GM18508 (cell line): ENCODE measurements around the gene IFT20.

Experiments used
- ATAC-seq: cut with Tn5 transposase; IDR thresholded peaks from one replicate; pipeline ENCODE4 v1.9.1; 2021; ENCODE audit warnings: moderate number of reproducible peaks; ENCODE audit not compliant: insufficient read depth, unreplicated experiment

The IFT20 gene

DNA sequence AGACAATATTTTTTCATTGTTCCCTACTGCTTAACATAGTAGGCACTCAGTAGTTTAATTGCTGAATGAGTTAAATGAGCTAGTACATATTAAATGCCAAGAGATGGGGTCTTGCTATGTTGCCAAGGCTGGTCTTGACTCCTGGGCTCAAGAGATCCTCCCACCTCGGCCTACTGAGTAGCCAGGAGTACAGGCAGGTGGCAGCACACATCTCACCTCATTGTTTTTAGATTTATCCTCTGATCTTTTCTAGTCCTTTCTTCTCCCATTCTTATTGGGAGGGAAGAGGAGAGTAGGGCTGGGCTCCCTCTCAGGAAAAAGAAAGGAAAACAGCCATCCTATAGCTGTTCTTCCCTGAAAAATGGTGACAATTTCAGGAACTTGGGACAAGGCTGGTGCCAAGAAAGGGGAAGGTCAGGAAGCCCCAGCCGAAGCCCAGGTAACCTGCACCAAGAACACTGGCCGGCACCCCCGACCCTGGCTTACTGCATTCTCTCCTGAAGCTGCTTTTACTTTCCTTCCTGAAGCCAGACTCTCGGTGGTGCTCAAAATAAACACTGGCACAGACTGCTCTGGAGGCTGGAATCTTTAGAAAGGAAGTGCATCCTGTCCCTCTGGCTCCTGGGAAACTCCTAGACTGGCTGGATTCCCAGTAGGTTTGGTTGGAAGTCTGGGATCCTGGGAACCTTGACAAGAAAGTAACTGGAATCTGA is 2.9 kb upstream of the IFT20 start:
- no peak for ATAC-seq

DNA sequence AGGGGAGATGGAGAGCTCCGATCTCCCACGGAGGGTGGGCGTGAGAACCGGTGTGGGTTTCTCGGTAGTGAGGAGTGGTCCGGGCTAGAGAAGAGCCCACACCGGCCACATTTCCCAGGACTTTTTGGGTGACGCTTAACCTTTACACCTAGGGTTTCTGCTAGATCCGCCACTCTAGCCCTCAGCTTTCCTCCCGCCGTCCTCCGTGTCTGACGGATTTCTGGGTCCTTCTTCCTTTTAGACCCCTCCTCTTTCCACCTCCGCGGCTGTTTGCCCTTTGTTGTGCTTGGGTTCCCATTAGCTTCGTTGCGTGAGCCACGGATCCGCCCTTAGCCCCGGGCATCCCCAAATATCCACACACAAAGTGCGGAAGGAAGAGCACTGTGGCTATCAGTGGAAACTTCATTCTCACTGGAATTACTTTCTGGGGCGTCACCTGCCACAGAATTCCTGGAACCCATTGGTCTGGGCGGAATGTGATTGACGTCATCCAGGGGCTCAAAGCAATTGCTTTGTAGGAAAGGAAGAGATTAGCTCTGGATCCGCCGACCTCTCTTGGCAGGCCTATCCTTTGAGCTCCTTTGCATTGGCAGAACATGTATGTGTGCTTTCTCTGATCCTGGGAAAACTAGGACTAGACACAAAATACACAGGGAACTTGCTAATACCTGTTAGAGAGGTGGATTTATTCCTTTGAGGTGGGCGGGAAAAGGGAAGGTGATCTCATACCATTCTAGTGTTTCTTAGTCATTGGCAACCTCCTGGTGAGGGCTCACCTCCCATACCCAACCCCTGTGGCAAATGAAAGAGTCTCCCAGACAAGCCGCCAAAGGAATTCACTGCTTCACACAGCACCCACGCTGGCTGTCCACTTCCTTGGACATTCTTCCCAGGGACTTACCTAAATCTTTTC is 943 bp upstream of the IFT20 start:
- no peak for ATAC-seq

DNA sequence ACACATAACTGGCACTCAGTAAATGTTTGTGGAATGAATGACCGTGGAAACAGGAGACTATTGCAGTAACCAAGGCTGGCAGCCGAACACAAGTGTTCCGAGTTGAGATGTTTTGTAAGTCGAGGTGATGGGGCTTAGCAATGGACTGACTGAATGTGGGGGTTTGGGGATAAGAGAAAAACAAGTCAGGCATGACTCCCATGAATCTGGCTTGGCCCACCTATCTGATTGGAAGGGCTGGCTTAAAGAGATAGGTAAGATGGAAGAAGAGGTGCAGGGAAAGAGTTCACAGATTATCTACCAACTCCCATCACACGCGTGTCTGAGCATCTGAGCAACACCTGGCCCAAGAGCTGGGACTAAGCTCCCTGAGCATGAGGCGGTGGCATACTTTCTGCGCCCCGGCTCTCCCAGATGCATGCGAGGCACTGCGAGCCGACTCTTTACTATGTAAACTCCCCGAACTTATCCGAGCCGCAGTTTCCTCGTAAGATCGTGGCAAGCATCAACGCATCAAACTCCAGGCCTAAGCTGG is 539 bp downstream of the IFT20 start:
- no peak for ATAC-seq

DNA sequence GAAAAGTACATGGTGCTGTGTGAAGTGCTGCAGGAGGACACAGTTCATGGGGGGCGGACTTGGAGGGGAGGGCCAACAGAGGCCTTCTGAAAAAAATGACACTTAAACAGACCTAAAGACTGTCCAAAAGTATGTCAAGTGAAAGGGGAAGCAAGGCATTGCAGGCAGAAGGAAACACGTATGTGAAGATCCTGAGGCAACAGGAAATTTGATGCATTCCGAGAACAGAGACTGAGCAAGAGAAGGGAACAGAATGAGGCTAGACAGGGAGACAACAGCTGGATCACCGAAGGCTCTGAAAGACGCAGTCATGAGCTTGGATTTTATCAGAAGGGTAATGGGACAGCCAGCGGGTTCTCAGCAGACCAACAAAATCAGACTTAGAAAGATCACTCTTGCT is 1.1 kb downstream of the IFT20 start:
- no peak for ATAC-seq

DNA sequence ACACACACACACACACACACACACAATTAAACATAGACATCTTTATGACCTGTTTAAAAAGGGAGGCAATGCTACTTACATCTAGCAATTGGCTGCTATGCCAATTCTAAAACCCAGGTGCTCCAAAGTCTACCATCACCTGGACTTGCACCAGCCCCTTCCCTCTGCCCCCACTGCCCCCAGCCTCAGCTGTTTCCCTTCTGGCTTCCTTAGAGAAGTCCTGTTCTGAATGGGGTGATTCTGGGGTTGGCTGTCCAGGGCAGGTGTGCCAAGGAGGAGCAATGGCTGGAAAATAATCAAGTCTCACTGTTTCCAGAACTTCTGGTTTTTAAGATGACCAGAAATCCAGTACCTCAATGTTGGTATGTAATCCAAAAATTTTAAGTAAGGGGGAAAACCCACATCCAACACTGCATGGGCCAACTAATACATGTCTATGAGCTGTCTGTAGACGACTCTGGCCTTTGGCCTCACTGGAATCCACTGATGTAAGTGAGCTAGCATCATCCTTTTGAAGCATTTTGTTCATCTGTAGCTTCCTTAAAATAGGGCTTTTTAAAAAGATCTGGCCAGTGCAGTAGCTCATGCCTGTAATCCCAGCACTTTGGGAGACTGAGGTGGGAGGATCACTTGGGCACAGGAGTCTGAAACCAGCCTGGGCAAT is 2.1 kb downstream of the IFT20 start:
- no peak for ATAC-seq

DNA sequence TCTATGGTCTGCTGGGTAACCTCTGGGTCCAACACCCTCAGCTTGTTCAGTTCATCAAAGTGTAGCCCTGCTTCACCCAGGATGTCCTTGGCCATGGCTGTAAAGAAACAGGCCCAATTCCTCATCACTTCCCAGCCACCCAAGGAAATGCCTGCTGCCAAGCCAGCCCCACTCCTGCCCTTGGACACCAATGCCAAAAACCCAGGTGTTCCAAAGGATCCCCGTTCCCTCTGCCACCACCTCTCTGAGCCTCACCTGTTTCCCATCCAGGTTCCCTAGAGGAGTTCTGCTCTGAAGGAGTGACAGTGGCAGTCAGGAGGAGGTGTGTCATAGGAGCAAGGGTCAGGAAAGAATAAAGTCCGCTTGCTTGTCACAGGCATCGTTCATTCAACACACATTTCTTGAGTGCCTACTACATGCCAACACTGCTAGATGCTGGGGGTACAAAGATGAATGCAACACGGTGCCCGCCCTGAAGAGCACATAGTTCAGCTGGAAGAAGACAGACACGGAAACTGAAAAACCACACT is 3.3 kb downstream of the IFT20 start:
- no peak for ATAC-seq

DNA sequence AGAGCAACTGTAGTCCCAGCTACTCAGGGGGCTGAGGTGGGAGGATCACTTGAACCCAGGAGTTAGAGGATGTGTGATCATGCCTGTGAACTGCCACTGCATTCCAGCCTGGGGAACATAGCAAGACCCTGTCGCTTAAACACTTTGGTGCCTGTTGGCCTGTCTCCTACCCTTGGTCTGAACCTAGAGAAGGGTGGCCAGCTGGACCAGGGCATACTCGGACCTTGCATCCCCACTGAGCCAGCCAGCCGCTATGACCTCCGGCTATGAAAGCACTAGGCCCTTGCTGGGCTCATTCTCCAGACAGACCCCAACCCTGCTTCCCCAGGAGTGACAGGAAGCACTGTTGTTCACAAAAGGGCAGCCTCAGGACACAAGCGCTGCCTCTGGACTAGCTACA is 4.6 kb downstream of the IFT20 start:
- no peak for ATAC-seq

DNA sequence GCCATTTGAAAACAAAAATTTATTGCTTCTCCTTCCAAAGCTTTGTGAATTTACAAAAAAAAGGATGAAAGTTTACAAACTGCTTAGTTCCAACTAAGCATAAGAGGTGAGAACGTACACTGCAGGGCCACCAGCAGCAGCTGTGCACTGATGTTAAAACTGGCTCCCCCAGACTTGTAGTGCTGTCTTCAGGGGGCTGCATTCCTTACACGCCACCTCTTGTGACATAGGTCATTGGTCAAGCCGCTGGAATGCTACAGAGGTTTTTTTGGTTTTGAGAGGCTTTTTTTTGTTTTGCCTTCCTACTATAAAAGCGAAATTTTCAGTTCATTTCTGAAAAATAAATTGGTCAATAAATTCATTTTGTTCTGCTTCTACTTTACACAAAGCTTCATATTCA is 6.9 kb downstream of the IFT20 start:
- no peak for ATAC-seq

DNA sequence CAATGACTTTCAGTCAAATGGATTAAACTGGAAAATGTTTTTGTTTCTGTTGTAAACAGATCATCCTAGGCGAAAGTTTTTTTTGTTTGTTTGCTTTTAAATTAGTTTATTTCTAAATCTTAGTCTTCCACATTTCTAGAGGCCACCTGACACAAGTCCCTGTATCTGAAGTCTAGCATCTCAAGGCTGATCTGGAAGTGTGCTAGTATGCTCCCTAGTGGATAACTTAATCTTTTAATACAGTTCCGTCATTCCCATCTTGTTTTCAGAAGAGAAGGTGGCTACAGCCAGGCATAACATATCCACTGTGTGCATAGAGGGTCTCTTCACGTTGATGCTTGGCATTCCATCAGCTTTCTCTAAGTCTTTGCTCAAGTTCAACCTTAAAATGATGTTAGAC is 7.6 kb downstream of the IFT20 start:
- ATAC-seq = no peak

DNA sequence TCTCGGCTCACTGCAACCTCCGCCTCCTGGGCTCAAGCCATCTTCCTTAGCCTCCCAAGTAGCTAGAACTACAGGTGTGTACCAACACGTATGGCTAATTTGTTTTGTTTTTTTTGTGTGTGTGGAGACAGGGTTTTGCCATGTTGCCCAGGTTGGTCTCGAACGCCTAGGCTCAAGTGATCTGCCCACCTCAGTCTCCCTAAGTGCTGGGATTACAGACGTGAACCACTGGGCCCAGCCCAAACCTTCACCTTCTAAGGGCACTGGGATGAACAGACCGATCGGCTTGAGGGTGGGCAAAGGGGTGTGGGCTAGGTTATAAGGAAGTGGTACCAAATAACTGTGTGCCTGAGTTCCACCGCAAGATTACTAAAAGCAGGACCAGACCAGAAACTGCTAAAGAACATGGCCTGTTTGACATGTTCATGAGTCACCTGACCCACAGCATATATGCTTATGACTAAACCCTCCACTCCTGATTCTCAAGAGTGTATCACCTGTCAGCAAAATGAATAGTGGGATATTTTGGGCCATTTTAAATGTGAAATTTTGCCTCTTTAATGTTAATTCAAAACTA is 8.2 kb downstream of the IFT20 start:
- no peak for ATAC-seq

DNA sequence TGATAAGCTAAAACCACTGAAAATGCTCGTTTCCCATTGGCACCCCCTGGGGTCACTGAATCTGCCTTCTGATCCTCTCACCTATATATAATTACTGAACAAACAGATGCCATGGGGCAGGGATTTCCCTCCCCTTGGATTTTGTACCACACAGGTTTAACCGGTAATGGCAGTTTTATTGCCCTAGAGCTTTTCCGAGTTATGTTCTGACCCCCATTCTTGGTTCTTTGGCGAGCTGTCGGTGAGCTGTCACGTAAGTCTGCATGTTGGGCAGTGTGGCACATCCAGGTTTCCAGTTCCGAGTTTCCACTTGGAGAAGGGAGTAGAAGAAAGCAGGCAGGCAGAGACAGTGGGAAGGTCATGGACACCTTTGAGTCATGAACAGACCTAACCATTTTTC is 9.2 kb downstream of the IFT20 start:
- no peak for ATAC-seq

DNA sequence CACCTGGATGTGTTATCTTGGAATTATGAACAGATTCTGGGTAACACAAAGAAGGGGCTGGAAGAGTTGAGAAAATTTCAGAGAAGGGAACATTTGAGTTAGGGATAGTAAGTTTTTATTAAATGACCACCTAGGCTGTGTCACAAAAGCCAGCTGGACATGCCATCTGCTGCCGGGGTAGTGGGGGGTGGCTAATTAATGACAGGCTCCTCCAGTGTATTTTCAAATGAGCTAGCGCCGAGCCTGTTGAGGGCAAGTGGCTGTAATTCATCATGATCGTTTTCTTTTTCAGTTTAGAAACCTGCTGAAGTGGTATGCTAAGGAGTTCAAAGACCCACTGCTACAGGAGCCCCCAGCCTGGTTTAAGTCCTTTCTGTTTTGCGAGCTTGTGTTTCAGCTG is 10.1 kb downstream of the IFT20 start:
- no peak for ATAC-seq

DNA sequence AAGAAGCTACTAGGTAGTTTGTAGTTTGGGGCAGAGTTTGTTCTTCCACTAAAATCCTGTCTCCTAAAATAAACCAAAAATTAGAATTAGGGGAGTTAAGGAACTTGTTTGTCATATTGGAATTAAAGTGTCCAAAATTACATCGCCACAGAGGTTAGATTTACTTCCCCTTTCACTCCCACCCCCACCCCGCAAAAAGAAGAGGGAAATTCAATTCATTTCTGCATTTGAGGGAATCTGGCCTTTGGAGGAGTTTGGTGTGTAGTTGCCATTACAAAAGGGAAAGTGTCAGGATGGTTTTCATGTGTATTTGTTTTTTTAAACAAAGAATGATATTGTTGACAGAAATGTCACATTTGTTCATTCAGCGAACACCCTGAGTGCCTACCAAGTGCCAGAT is 10.5 kb downstream of the IFT20 start:
- no peak for ATAC-seq

DNA sequence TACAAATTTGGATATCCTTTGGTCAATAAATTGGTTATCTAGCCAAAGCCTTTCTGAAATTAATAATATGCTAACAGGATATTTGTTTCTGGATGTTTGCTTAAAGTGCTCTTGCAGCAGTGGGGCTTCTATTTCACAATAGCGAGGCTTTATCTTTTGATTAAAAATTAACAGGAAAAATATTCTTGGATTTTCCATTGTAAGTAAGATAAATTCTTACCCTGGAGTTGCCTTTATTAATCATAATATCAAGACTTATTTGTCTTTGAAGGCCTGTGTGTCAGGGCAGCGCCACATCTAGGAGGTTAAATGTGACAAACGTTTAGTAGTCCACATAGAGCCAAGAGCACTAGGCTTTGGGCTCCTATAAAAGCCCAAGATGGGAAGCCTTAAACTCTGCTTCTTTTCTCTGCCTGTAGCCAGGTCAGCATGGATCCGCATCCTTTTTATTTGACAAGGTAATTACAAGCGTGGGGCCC is 11.0 kb downstream of the IFT20 start:
- no peak for ATAC-seq

DNA sequence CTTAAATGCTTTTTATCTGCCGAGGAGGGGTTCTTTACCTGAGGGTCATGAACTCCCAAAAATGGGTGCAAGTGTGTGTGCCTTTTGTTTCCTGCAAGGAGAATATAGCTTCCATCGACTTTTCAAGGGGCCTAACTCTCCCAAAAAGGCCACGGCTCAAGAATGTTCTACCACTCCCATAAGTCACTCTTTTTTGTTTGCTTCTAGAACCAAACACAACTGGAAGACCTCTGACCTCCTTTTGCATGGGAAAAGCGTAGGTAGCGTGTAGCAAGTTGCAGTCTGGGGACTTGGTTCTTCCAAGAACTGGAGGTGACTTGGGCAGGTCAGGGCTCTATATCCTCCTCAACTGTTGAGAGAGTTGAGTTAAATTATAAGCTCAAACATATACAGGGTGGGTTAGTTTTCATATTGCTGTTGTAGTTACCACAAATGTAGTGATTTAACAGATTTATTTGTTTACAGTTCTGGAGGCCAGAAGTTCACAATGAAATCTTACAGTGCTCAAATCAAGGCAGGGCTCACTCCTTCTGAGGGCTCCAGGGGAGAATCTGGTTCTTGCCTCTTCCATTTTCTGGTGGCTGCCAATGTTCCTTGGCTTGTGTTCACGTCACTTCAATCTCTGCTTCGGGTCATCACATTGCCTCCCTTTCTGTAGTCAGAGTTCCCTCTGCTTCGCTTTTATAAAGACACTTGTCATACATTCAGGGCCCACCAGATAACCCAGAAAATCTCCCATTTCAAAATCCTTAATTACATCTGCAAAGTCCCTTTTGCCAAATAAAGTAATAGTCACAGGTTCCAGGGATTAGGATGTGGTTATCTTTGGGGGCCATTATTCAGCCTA is 14.8 kb downstream of the IFT20 start:
- no peak for ATAC-seq

DNA sequence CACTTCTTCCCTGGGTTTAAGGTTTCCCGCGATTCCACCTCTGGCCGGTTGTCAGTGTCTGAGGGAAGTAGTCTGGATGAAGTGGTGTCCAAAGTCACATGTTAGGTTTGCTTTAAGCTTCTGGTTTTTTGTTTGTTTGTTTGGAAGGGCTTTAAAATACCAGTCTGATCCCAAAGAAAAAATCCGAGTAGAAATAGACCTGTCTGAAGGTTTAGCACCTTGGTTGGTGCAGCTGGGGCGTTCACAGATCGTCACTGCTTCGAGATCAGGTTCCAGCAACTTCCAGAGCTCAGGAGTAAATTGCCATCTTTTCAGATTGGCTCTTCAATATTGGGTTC is 15.7 kb downstream of the IFT20 start:
- no peak for ATAC-seq

DNA sequence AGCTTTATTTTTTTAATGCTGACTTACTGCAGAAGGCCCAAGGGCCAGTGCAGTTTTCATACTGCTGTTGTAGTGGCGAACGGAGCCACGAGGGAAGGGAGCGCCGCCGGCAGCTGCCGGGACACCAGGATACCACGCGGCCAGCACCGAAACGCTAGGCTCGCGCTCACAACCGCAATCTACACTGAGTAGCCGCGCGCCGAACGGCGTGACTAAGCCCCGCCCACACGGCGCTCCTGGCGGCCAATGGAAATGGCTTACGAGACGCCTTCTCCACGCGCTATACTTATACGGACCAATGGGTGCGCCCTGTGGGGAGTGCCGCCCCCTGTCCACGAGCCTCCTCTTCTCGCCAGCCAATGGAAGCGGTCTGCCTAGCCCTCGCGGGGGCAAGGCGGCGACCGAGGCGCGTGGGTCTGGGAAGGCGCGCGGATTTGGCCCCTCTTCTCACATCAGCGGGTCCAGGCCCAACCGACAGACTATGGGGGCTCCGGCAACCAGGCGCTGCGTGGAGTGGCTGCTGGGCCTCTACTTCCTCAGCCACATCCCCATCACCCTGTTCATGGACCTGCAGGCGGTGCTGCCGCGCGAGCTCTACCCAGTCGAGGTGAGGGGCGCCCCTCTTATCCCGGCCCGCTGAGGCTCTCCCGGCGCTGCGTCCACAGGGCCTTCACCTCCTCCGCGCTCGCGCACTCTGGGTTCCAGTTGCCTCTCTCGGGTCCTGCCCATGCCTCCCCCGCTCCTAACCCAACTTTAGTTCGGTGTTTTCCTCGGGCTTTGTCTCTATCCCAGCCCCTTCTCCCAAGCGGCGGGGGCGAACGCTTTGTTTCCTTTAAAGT is 16.3 kb downstream of the IFT20 start, which contains the start of gene TMEM97:
Gene TMEM97, plus strand, starts transcription at position 442 of the 839 bp plus-strand sequence. Its CDS starts 40 bp downstream, at position 482.
- peak; percentile 83 for ATAC-seq

DNA sequence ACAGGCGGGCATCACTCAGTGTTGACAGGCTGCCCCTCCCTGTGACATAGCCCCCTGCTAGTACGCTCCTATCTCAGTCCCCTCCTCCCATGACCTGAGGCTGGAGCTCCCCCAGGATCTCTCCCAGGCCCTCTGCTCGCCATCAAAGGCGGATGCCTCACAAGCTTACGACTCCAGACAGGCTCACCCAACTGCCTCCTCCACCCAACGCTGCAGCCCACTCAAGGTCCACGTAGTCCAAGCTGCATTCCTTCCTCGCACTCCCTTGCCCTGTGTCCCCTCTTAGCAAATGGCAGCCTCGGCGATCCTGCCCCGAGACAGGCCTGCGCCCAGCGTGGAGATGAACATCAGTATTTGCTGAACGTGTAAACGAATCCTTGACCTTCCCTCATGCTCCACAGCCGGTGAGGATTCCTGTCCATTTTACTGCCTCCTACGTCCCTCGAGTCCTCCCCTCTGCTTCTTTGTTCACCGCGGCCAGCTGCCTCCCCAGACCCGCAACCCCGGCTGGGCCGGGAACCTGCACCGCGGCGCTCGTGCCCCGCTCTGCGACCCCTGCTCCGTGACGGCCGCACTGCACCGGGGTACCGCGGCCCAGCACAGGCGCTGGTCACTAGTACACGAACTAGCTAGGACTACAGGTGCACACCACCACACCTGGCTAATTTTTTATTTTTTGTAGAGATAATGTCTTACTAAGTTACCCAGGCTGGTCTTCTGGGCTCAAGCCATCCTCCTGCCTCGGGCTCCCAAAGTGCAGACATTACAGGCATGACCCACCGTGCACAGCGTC is 17.1 kb downstream of the IFT20 start:
- peak; percentile 7 for ATAC-seq
